GM12878 (cell line): ENCODE results near the gene PADI1. TPM values are rescaled to one million over a fixed set of nuclear protein-coding genes. Genes with fewer than 3 reads are reported as not detected.

Source experiments
- ATAC-seq: fragments of 200-7000 bp; cut with Tn5 transposase; 3 replicates; pipeline ENCODE4 v1.9.1; 2020; ENCODE audit warnings: mild to moderate bottlenecking, moderate library complexity
- BruUV-seq: library from RNA; stranded (reverse); fragments of 400-500 nt; replicated peaks from 2 replicates; lab custom pipeline; 2021; lab: Mats Ljungman, UMichigan
- CTCF ChIA-PET: fragments of 300-600 bp; sonication (Branson Sonifier 250); formaldehyde crosslinking; extraction: SDS; loops from one replicate; lab custom pipeline; 2021; ENCODE audit warnings: inconsistent platforms; lab: Yijun Ruan, JAX
- POLR2A ChIA-PET: fragments of 350-600 bp; formaldehyde crosslinking; extraction: SDS; loops from one replicate; lab custom pipeline; 2021; ENCODE audit warnings: inconsistent platforms; lab: Charles Lee
- RAD21 ChIA-PET: fragments of 300-600 bp; sonication (Branson Sonifier 250); formaldehyde crosslinking; loops from one replicate; lab custom pipeline; 2023; ENCODE audit warnings: antibody characterized with exemption; ENCODE audit not compliant: unreplicated experiment; lab: Charles Lee
- SMC1A ChIA-PET: fragments of 300-600 bp; sonication (Branson Sonifier 250); formaldehyde crosslinking; loops from one replicate; lab custom pipeline; 2023; ENCODE audit not compliant: unreplicated experiment, uncharacterized antibody; lab: Charles Lee
- DNase-seq: peaks from one replicate; pipeline ENCODE4 v3.0.0-alpha.2; 2011; ENCODE audit warnings: low read depth, low spot score
- FAIRE-seq: peaks from 3 replicates; lab custom pipeline; 2011; peaks lifted over from hg19 to GRCh38; lab: Jason Lieb, UNC
- H2AFZ ChIP-seq: 2 replicates; pipeline ENCODE4 v1.6.0; 2011; ENCODE audit warnings: low read depth, low read length, control low read depth; ENCODE audit not compliant: control insufficient read depth
- H3K27ac ChIP-seq: 2 replicates; pipeline ENCODE4 v1.5.1; 2011; ENCODE audit warnings: control low read depth; ENCODE audit not compliant: control insufficient read depth, insufficient read depth
- H3K27me3 ChIP-seq, 2 experiments: replicated peaks in 1 of 2; 2 replicates each; pipeline versions ENCODE4 v1.6.0 to v1.6.1; 2011; ENCODE audit warnings: low read length in 1 of 2; ENCODE audit not compliant: control insufficient read depth in 2 of 2, insufficient read depth in 2 of 2
- H3K36me3 ChIP-seq, 2 experiments: 2 replicates each; pipeline ENCODE4 v1.5.1; 2011; ENCODE audit warnings: low read length in 1 of 2; ENCODE audit not compliant: control insufficient read depth in 2 of 2, insufficient read depth in 2 of 2
- H3K4me1 ChIP-seq: 2 replicates; pipeline ENCODE4 v1.6.1; 2011; ENCODE audit warnings: mild to moderate bottlenecking, low read length, moderate library complexity, mixed read lengths; ENCODE audit not compliant: control insufficient read depth, insufficient read depth
- H3K4me2 ChIP-seq: 2 replicates; pipeline ENCODE4 v1.6.0; 2011; ENCODE audit warnings: control low read depth; ENCODE audit not compliant: control insufficient read depth, insufficient read depth
- H3K4me3 ChIP-seq: fragments of 200-600 bp; sonication (generic); 2 replicates; pipeline ENCODE4 v1.5.1; 2016
- H3K79me2 ChIP-seq: 2 replicates; pipeline ENCODE4 v1.6.0; 2011; ENCODE audit warnings: low read length; ENCODE audit not compliant: control insufficient read depth, insufficient read depth
- H3K9ac ChIP-seq: 2 replicates; pipeline ENCODE4 v1.8.0; 2011; ENCODE audit warnings: low read length, control low read depth, mixed read lengths; ENCODE audit not compliant: control insufficient read depth, insufficient read depth
- H3K9me3 ChIP-seq: replicated peaks from 3 replicates; pipeline ENCODE4 v1.5.1; 2011; ENCODE audit warnings: mild to moderate bottlenecking, low read length; ENCODE audit not compliant: control insufficient read depth, insufficient read depth
- H4K20me1 ChIP-seq: 2 replicates; pipeline ENCODE4 v1.6.0; 2011; ENCODE audit not compliant: control insufficient read depth, insufficient read depth
- BMI1 ChIP-seq: fragments of 450-650 bp; IDR thresholded peaks from 2 replicates; pipeline ENCODE4 v1.6.1; 2016; ENCODE audit warnings: mild to moderate bottlenecking, moderate library complexity, borderline replicate concordance
- CHD4 ChIP-seq: fragments of 200-600 bp; sonication (generic); IDR thresholded peaks from 2 replicates; pipeline ENCODE4 v1.6.1; 2016; ENCODE audit warnings: mild to moderate bottlenecking
- NR2C2 ChIP-seq: IDR thresholded peaks from 2 replicates; pipeline ENCODE4 v1.6.1; 2011; ENCODE audit warnings: borderline replicate concordance, low read depth; ENCODE audit not compliant: control insufficient read depth, insufficient read length
- RUNX3 ChIP-seq: IDR thresholded peaks from 2 replicates; pipeline ENCODE4 v1.6.1; 2012; ENCODE audit warnings: low read length, inconsistent platforms
- SUPT20H ChIP-seq: IDR thresholded peaks from 2 replicates; pipeline ENCODE4 v1.6.1; 2011; ENCODE audit warnings: low read depth, mild to moderate bottlenecking, low read length, moderate library complexity, borderline replicate concordance; ENCODE audit not compliant: control insufficient read depth
- ZBTB33 ChIP-seq: fragments of 450-650 bp; IDR thresholded peaks from 2 replicates; pipeline ENCODE4 v1.6.1; 2017; ENCODE audit warnings: mild to moderate bottlenecking
- ZNF207 ChIP-seq: fragments of 450-650 bp; IDR thresholded peaks from 2 replicates; pipeline ENCODE4 v1.6.1; 2014; ENCODE audit warnings: antibody characterized with exemption, mild to moderate bottlenecking, borderline replicate concordance
- WGBS: methylation state at CpG from one replicate; pipeline ENCODE4 v1.1.6; 2016; ENCODE audit warnings: low lambda C conversion rate; ENCODE audit not compliant: insufficient replicate concordance, insufficient coverage; ENCODE audit errors: missing lambda C conversion rate; 5-methylcytosine and 5-hydroxymethylcytosine counted together
- in situ Hi-C: fragments of 300-500 bp; cut with MboI; formaldehyde crosslinking; loops from 9 replicates; pipeline ENCODE4 v1.14.3; 2018; ENCODE audit warnings: mixed read lengths
- intact Hi-C: fragments of 100-400 bp; cut with micrococcal nuclease; formaldehyde crosslinking; loops from one replicate; pipeline ENCODE4 v1.14.2; 2022; ENCODE audit not compliant: unreplicated experiment
- polyA plus RNA-seq, 11 experiments: library from polyadenylated mRNA; depleted of rRNA in 4 of 11; unstranded in 6 of 11; stranded (reverse) in 5 of 11; fragments of >200 nt; fragmentation: Nextera tagmentation in 4 of 11; fragmentation: Illumina TruSeq in 1 of 11; extraction: Ambion mirVana in 4 of 11; extraction: Trizol in 1 of 11; gene quantifications; 1 replicate in 1 of 11; 2 replicates in 10 of 11; pipeline versions ENCODE4 v1.2.1 to v1.2.3, GENCODE V29; 2011 to 2016; ENCODE audit warnings: inconsistent platforms in 2 of 11, missing spikeins in 2 of 11, low read depth in 1 of 11
- total RNA-seq, 4 experiments: library from RNA; depleted of rRNA in 3 of 4; stranded (reverse); fragments of >200 nt in 3 of 4; fragmentation: Illumina TruSeq in 1 of 4; extraction: Trizol in 1 of 4; gene quantifications; 2 replicates each; pipeline versions ENCODE4 v1.2.1 to v1.2.3, GENCODE V29; 2013 to 2021
- TF ChIP-seq, protein P1 (sequence below): fragments of 450-650 bp; IDR thresholded peaks from 2 replicates; pipeline ENCODE4 v1.6.1; 2014; ENCODE audit warnings: mild to moderate bottlenecking

Gene PADI1
- total and polyA plus RNA-seq, 10 of the 15 experiments (the other 5 are each of a cell fraction or from before 2014, with no cell fraction given), result 0.05 TPM; not detected in 9

DNA sequence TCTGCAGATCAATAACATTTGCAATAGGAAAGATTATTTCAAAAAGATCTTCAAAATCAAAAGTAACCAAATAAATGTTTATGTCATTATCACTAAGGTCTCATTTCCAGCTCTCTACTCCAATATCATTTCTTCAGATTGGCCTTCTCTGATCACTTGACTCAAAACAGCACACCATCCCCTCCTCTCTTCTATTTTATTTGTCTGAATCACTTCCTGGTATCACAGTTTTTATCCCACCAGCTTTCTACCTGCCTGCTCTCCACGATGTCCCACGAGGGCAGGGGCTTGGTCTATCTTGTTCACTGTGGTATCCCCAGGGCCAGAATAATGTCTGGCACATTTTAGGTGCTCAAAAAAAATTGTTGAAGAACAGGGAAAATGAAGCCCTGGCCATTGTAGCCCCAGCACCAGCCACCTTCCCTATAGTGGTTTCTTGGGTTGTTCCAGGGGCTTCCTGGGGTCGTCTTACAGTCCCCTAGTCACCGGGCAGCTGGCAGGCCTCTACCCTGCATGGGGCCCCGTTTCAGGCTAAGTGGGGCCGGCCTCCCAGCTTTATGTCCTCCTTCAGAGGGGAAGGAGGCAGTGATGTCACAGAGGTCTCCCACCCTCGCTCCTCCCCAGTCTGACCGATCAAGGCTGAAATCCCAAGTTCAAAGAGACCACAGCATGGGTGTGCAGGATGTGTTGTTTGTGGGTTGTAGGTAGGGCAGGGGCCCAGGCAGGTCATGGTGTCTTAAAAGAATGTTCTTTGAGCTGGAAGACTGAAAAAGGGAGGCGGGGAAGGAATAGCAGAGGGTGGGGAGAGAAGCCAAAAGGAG, 3.5 kb upstream of the PADI1 start:
- no peaks in the 10 kb centered on the region for H3K79me2 ChIP-seq
- no peak overlapping the region for H3K27ac ChIP-seq
- peak; percentile 59 for ATAC-seq
- H2AFZ ChIP-seq, result no peak overlapping the region
- RAD21 ChIA-PET, result interaction anchor here (1.1 kb wide), 1 partner anchor 79 kb away, joined by 3 read pairs; no protein-coding TSS in a partner anchor
- intact Hi-C loops, result no loop called here
- H4K20me1 ChIP-seq, result no peaks in the 10 kb centered on the region
- H3K4me1 ChIP-seq, result no peaks in the 10 kb centered on the region
- no peak overlapping the region for H3K9ac ChIP-seq
- no peaks in the 10 kb centered on the region for H3K36me3 ChIP-seq
- CTCF ChIA-PET, result interaction anchor here (1.1 to 2.1 kb wide), 2 partner anchors 60 to 74 kb away, joined by 3 to 5 read pairs; no protein-coding TSS in a partner anchor
- FAIRE-seq, result no peak
- SMC1A ChIA-PET, result interaction anchor here (1.0 to 1.6 kb wide), 5 partner anchors 11 to 77 kb away, joined by 3 read pairs; no protein-coding TSS in a partner anchor
- BruUV-seq, result no TSS peak
- TF ChIP-seq RUNX3, result peak; percentile 30; the same call in 1 of the 2 replicates
- no peak for TF ChIP-seq BMI1
- TF ChIP-seq ZBTB33, result no peak
- no peak for TF ChIP-seq SUPT20H
- TF ChIP-seq ZNF207, result no peak
- no peak for TF ChIP-seq NR2C2
- TF ChIP-seq, protein P1, sequence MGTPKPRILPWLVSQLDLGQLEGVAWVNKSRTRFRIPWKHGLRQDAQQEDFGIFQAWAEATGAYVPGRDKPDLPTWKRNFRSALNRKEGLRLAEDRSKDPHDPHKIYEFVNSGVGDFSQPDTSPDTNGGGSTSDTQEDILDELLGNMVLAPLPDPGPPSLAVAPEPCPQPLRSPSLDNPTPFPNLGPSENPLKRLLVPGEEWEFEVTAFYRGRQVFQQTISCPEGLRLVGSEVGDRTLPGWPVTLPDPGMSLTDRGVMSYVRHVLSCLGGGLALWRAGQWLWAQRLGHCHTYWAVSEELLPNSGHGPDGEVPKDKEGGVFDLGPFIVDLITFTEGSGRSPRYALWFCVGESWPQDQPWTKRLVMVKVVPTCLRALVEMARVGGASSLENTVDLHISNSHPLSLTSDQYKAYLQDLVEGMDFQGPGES, result no peak
- no peak for TF ChIP-seq CHD4
- POLR2A ChIA-PET, result no interaction called here
- no peaks in the 10 kb centered on the region for H3K9me3 ChIP-seq
- H3K4me3 ChIP-seq, result no peak overlapping the region
- DNase-seq, result no peak
- H3K4me2 ChIP-seq, result no peak overlapping the region
- in situ Hi-C loops, result no loop called here
- 9% methylated on average over 9 of the region's 9 CpGs for WGBS
- H3K27me3 ChIP-seq, result no peaks in the 10 kb centered on the region; a peak in 1 of 4 replicates
